GM19324 (cell line): ENCODE results near the gene MAST3.
A peak's percentile ranks its signal among the peaks of the same experiment; 100 is the strongest.

Experiments
- ATAC-seq: cut with Tn5 transposase; IDR thresholded peaks from one replicate; pipeline ENCODE4 v1.9.1; 2021; ENCODE audit warnings: mild to moderate bottlenecking, moderate library complexity; ENCODE audit not compliant: unreplicated experiment, low FRiP score

Gene MAST3

GRCh38 chr19:18173572-18174288 is 76.2 kb downstream of the MAST3 start, which contains the start of gene IFI30:
Gene IFI30, plus strand, starts transcription at chr19:18173813. Its CDS starts 29 bp downstream, at chr19:18173842.
- ATAC-seq: peak; percentile 53

- ATAC-seq: no peak
Measured at GRCh38 chr19:18174983-18175382, 77.4 kb downstream of the MAST3 start.

GRCh38 chr19:18176367-18177310 is 79.1 kb downstream of the MAST3 start:
- no peak for ATAC-seq

- ATAC-seq: no peak
Measured at GRCh38 chr19:18179957-18180356, 82.4 kb downstream of the MAST3 start.

- ATAC-seq: no peak
Measured at GRCh38 chr19:18183529-18183928, 86.0 kb downstream of the MAST3 start.

- ATAC-seq: no peak
Measured at GRCh38 chr19:18185538-18185937, 88.0 kb downstream of the MAST3 start.

GRCh38 chr19:18190278-18190677 is 92.7 kb downstream of the MAST3 start:
- ATAC-seq: no peak

GRCh38 chr19:18191640-18192062 is 94.1 kb downstream of the MAST3 start:
- ATAC-seq: no peak

GRCh38 chr19:18192673-18193387 is 95.3 kb downstream of the MAST3 start, which contains the start of gene MPV17L2:
Gene MPV17L2, plus strand, starts transcription at chr19:18193218. Its CDS starts 64 bp downstream, at chr19:18193282.
- ATAC-seq: peak; percentile 91

GRCh38 chr19:18193388-18194180 is 96.0 kb downstream of the MAST3 start:
- no peak for ATAC-seq

GRCh38 chr19:18194181-18194530 is 96.6 kb downstream of the MAST3 start:
- no peak for ATAC-seq

GRCh38 chr19:18194554-18195238 is 97.1 kb downstream of the MAST3 start:
- ATAC-seq: no peak

GRCh38 chr19:18196511-18196845 is 98.9 kb downstream of the MAST3 start:
- no peak for ATAC-seq

- ATAC-seq: no peak
Measured at GRCh38 chr19:18197306-18197705, 99.7 kb downstream of the MAST3 start.

- ATAC-seq: no peak
Measured at GRCh38 chr19:18197941-18198340, 100.4 kb downstream of the MAST3 start.

GRCh38 chr19:18198374-18198773 is 100.8 kb downstream of the MAST3 start:
- ATAC-seq: no peak
